Heart left ventricle (tissue), 13 donors: ENCODE data around the gene PRSS16.

ENCODE experiments used
- CTCF ChIP-seq, 12 donors: fragments of 200-600 bp; sonication (generic) in 4 of 12; IDR thresholded peaks; one replicate each; pipeline versions ENCODE4 v1.5.0 to v1.8.0; 2018 to 2022; ENCODE audit warnings: antibody characterized with exemption in 12 of 12, mild to moderate bottlenecking in 5 of 12
- POLR2A ChIP-seq, 2 donors: fragments of 450-650 bp; IDR thresholded peaks; one replicate each; pipeline ENCODE4 v1.6.1; 2017; ENCODE audit warnings: antibody characterized with exemption in 2 of 2, mild to moderate bottlenecking in 2 of 2, moderate library complexity in 2 of 2
- donor health status: ischemic (EF 13 %, LVEDD 7.1; RV severe dilation, severe dysfunction).
- donor health status: DM: no; HTN: yes; CAD: no.
- donor health status: DM: no; HTN: no; CAD: no.
- donor health status: ischemic (EF 25% LVEDD 6.9; RV normal size, moderate dysfunction).
- donor health status: ischemic (EF 25% LVEDD 5.7; RV mildly dilated, moderate dysfunction).
- donor health status: ischemic (EF 35%, LVEDD 5.7; RV mildly dilated, moderate dysfunction).
- donor health status: nonischemic (EF 11% LVEDD 7.7; RV severe dilation, severe dysfunction).
- donor health status: DM: yes; HTN: yes; CAD: no.
- donor health status: PGD.
- donor health status: ischemic (EF 29% LVEDD 5.4; RV normal size, mild dysfunction).
- donor health status: nonischemic (EF 23%, LVEDD 6.1; RV moderate dilation, normal function).

- TF ChIP-seq POLR2A (IDR thresholded peaks at IDR 0.05), result no peak
- TF ChIP-seq CTCF (IDR thresholded peaks at IDR 0.05), result no peak
Observed at GRCh38 chr6:27293436-27294098, 46.1 kb downstream of the PRSS16 start.
